GM21619 (cell line): Measurements from ENCODE around the gene C20orf202.
"Not testable (repeated sequence)": the region's sequence is repeated elsewhere in the genome, so short reads cannot be mapped to it uniquely, and the experiment has no call there.

ENCODE experiments used
- ATAC-seq: cut with Tn5 transposase; IDR thresholded peaks from one replicate; pipeline ENCODE4 v1.9.1; 2021; ENCODE audit not compliant: unreplicated experiment

C20orf202 gene

DNA sequence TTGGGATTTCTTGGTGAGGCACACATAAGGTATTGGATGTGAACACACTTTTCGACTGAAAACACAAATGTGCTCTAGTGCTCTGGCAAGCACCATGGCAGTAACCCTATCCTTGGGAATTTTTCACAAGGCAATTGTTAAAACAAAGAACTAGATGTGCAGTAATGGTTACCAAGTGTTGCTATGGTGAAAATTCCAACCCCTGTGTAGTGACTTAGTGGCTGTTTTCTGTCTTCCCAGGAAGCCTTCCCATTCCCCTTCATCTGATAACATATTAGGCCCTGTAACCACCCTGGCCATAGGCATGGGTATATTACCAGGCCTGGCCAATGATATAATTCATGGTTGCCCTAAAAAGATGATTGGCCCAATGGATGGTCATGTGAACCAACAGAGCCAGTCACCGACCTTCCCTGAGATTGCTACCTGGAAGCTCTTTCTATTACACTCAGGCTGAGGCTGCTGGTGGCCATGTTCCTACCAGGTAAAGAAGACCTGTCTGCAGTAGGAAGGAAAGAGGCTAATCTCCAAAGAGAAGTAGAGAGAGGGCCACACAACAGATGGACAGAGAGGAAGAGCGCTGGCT is 4.1 kb downstream of the C20orf202 start:
- no peak for ATAC-seq

DNA sequence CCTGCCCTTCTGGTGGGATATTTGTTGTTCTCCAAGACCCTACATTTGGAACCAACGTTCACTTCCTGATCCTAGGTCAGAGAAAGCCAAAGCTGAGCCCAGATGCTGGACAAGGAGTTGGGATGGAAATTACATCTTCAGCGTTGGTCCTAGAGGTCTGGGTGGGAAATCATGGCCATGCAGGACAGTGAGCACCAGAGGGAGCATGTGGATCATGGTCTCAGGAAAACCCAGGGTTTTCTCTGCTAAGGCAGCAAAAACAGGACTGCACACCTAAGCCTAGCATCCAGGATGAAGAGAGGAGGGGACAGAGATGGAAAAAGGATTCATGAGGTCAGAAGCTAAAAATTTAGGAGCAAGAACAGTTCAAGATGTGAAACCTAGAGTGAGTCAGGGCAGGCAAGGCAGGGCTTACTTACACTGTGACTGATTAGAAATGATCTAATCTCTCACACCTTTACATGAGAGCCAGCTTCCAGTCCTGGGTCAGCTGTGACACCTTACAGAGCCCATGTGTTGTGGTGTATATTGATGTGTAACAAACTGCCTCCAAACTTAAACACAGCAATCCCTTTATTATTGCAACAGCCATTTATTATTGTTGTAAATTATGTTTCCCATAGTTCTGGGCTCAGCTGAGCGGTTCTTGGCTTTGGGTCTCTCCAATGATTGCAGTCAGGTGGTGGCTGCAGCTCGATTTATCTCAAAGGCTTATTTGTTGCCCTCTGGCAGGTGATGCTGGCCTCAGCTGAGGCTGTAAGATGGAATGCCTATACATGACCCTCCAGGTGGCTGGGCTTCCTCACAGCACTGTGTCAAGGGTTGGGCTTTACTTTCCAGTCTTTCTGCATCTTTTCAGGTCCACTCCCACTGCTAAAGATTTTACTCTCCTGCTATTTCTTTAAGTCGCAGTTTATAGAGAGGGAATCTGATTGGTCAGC is 6.5 kb downstream of the C20orf202 start:
- no peak for ATAC-seq

DNA sequence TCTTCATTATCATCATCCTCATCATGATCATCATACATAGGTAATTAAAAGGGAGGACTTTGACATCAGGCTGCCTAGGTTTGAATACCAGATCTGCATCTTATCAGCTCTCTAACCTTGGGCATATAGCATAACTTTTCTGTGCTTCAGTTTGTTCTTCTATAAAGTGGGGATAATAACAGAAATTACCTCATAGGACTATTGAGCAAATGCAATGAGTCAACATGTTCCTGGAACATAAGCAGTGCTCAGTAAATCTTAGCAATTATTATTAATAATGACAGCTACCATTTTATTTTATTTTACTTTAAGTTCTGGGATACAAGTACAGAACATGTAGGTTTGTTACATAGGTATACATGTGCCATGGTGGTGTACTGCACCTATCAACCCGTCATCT is 7.2 kb downstream of the C20orf202 start:
- ATAC-seq = no peak

DNA sequence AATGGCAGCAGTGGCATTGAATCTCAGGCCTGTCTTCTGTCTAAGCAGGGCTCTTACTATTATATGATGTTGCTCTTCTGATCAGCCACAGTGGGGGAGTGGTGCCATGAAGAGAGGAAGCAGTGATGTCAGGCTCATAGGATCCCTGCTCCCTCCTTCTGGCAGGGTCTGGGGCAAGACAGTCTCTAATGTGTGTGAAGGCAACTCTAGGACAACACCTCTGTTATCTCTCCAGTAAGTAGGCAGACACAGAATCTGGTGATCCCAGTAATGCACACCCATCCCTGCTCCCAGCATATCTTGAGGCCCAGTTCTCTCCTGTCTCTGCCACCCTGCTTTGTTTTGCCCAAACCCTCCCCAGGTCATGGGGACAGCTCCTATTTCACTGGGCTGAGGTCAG is 8.8 kb downstream of the C20orf202 start:
- no peak for ATAC-seq

DNA sequence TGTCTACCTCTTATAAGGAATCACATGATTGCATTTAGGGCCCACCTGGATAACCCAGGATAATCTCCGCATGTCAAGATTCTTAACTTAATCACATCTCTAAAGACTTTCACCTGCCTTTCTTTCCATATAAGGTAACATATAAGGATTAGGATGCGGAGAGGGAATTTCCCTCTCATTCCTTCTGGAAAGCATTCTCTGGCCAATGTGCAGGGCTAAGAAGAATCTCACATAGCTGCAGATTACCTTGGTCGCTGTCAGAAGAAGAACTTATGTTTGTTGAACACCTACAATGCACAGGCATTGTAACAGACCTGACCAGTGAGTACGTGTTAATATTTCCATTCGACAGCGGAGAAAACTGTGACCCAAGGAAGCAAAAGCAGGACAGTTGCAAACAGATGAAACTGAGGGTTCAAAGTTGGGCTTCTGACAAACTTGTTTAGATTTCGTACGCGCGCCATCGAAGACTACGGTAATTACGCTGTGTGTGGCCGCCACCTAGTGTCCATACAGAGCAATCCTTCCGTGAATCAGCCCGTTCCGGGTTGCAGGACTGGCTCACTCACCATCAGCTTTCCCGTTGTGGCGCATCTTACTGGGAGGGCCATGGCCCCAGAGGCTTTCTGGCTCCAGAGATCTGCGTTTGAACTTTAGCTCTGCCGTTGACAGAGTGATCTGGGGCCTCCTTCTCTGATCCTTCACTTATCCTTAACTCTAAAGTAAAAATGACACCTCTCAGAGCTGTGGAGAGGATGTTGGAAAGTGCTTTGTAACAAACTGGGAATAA is 9.5 kb downstream of the C20orf202 start:
- ATAC-seq = no peak

DNA sequence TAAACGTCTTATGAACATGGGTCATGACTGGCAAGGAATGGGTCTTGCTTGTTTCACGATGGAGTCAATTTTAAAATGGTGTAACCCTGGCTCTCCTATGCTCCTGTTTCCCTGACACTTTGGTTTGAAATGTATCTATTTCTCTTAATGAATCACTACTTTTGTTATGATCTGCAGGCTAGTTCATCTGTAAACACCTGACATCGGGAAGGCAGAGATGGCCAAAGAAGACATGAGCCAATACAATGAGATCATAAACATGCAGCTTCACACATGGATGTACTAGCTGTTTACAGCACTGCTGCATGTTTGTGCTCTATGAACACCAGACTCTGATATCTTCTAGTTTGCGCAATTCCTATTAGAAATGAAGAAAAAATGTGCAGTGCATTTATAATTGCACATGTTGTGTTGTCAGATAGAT is 11.6 kb downstream of the C20orf202 start:
- ATAC-seq = no peak

DNA sequence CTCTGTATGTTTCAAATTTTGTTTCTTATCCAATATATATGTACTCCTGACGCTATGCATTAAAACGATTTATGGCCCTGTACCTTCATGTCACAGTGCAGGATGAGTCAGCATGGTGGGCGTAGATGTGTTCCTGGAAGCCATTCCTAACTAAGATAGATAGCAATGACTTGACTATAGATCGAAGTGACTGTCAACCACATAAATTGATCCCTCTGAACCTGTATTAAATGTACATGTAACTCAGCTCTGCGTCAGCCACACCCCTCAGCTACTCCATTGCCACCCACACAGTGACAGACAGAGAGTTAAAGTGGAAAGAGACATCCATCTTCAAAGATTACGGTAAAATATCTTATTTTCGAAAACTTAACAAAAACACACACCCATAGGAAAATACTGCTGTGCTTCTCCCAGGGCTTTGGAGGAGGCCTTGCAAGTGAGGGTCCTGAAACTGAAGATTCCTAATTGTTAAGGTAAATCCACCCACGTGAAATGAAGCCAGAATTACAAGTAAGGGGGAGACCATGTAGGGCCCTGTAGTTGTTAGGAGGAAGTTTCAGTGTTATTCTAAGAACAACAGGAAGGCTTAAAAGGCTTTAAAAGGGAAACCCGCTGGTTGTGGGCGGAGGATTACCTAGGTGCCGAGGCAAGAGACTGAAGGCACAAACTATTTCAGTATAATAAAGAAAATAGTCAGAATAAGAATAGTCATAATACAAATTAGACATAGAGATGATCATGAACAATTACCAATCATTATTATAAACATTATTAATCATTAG is 12.3 kb downstream of the C20orf202 start:
- no peak for ATAC-seq

DNA sequence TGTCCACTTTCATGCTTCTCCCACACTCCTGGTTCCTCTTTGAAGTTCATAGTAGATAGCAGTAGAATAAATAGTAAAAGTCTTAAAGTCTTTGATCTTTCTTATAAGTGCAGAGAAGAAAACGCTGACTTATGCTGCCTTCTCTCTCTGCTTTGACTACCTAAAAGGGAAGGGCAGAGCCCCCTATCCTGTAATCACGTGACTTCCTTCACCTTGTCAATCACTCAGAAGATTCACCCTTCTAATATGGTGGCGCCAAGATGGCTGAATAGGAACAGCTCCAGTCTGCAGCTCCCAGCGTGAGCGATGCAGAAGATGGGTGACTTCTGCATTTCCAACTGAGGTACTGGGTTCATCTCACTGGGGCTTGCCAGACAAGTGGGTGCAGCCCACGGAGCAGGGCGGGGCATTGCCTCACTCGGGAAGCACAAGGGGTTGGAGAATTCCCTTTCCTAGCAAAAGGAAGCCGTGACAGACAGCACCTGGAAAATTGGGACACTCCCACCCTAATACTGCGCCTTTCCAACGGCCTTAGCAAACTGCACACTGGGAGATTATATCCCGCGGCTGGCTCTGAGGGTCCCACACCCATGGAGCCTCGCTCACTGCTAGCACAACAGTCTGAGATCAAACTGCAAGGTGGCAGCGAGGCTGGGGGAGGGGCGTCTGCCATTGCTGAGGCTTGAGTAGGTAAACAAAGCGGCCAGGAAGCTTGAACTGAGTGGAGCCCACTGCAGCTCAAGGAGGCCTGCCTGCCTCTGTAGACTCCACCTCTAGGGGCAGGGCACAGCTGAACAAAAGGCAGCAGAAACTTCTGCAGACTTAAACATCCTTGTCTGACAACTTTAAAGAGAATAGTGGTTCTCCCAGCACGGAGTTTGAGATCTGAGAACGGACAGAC is 13.5 kb downstream of the C20orf202 start:
- not testable (repeated sequence) for ATAC-seq

DNA sequence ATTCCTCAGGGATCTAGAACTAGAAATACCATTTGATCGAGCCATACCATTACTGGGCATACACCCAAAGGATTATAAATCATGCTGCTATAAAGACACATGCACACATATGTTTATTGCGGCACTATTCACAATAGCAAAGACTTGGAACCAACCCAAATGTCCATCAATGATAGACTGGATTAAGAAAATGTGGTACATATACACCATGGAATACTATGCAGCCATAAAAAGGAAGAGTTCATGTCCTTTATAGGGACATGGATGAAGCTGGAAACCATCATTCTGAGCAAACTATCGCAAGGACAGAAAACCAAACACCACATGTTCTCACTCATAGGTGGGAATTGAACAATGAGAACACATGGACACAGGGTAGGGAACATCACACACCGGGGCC is 19.5 kb downstream of the C20orf202 start:
- not testable (repeated sequence) for ATAC-seq

DNA sequence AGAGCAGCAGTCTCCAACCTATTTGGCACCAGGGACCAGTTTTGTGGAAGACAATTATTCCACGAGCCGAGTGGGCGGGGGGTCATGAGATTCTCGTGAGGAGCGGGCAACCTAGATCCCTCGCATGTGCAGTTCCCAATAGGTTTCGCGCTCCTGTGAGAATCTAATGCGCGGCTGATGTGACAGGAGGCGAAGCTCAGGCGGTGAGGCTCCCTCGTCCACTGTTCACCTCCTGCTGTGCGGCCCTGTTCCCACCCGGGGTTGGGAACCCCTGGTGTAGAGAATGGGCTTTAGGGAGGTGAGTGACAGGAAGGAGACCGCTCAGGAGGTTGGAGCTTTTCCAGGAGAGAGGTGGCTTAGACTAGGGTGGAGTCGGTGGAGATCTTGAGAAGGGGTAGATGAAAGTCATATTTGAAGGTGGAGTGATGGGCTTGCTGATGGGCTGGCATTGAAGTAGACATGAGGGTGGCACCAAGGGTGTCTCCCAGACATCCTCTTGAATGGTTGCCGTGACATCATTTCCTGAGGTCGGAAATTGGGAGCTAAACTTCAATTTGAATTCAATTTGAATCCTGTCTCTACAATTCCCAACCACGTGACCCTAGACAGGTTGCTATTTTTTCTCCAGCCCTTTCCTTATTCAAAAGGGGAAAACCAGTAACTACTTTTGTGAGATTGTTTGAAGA is 21.1 kb downstream of the C20orf202 start:
- ATAC-seq = no peak

DNA sequence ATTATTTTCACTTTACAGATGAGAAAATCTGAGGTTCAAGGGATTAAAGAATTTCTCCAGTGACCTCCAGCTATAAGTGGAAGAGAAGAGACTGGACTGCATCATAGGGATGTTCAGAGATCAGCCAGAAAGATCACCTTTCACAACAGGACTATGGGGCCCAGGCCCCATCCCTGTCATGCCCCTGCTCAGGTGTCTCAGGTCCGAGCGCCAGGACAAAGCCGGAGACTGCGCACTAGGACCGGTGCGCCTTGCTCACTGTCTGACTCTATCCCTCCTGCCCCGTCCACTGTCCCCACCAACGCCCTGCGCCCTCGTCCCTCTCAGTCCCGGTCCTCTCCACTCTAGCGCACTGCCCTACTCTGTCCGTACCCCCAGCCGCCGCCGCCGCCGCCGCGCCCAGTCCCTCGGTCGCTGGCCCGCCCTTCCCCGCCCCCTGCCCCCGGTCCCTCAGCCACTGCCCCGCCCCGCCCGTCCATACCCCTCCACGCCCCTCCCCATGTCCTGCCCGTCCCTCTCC is 22.1 kb downstream of the C20orf202 start:
- ATAC-seq = no peak

DNA sequence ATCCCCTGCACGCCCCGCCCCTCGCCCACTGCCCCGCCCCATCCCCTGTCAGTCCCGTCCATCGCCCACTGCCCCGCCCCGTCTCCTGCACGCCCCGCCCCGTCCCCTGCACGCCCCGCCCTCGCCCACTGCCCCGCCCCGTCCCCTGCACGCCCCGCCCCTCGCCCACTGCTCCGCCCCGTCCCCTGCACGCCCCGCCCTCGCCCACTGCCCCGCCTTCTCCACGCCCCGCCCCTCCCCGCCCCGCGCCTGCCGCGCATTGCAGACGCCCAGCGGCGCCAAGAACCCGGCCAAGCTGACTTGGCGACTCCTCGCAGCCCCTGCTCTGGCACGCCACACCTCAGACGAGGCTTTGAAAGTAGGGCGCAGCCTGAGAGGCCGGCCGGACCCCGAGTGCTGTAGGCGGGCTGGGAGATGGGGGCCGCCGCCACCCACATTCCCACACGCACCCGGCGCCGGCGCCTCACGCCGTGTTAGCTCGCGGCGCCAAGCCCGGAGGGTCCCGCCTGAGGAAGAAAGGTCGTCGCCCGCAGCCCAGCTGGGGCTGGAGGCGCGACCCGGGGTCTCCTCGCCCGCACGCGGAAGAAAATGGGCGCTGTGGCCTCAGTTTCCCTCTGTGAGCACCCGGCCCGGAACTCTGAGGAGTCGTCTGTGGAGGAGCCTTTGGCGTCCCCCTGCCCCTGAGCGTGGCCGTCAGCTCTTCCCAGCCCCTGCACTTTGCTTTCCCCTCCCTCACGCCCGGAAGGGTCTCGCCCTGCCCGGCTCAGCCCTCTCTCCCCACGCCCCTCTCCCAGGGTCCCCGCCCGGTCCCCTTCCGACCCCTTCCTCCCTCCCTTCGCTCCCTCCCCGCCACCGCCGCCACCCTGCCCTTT is 22.8 kb downstream of the C20orf202 start, which contains the start of gene RAD21L1:
Gene RAD21L1, plus strand, starts transcription at position 262 of the 872 bp plus-strand sequence. CDS start 2,410 bp downstream, outside the sequence.
- no peak for ATAC-seq

DNA sequence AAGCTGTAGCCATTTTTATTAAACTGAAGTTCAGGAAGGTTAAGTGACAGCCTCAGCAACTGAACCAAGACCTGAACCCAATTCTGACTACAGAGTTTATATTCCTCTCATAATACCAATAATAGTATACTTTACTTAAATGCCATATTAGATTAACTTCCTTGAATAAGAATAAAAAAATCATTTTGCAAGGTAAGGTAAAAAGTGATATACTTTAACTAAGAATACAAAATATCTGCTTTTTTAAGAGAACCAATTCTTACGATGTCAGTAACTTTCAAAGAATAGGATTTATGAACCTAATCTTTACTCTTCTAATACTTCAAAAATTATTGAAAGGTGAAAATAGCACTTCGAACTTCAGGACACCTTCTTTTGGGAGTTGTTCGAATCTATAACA is 26.3 kb downstream of the C20orf202 start:
- ATAC-seq = no peak

DNA sequence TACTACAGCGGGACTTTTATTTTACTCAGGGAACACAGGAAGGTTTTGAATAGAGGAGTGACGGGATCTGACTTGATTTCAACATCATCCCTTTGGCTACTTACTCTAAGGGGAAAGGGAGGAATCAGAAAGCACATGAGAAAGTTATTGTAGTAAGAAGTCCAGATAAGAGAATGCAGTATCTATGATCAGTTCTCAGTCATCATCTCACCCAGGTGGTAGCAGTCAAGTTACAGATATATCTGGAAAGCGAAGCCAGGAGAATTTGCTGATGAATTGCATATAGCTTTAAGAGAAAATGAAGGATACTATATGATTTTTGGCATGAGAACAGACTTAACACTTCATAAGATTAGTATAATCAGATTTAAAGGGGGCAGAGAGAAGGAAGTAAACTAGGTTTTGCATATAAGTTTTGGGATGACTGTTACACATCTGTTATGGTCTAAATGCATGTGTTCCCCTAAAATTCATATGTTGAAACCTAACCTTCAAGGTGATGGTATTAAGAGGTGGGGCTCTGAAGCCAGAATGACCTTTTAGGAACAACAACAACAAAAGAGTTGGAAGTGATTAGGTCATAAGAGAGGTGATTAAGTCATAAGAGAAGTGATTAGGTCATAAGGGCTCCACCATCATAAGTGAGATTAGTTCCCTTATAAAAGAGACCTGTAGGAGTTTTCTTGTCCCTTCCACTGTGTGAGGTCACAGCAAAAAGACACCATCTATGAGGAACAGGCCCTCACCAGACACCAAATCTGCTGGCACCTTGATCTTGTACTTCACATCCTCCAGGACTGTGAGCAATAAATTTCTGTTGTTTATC is 29.2 kb downstream of the C20orf202 start:
- no peak for ATAC-seq

DNA sequence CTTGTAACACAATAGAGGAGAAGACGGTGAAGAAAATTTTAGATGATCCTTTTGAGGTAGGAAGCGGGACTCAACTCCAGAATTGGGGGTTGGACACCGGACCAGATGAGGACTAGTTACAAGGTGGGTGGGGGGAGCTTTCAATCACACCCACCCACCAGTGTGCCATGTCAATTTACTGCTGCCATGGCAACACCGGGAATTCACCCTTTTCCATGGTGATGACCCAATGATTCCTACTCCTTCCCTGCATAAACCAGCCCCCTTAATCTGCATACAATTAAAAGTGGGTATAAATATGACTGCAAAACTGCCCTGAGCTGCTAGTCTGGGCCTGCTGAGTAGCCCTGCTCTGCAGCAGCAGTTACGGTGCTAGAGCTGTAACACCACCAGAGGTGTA is 37.3 kb downstream of the C20orf202 start:
- ATAC-seq = no peak

DNA sequence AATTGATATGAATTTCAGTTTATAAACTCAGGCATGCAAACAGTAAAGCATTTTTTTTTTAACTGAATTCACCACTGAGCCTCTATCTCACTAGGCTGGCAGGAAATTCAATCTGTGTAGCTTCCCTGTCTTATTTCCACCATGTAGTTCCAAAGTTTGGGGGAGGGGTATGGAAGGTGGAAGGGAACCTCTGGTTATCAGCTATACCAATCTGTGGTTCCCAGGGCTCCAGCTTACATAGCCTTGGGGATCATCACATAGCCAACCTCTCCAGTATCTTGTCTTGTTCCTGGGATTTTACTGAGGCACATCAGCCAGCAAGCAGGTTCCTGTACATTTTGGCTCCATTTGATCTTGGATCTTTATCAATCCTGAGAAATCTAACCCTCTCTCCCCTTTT is 38.2 kb downstream of the C20orf202 start:
- ATAC-seq = no peak

DNA sequence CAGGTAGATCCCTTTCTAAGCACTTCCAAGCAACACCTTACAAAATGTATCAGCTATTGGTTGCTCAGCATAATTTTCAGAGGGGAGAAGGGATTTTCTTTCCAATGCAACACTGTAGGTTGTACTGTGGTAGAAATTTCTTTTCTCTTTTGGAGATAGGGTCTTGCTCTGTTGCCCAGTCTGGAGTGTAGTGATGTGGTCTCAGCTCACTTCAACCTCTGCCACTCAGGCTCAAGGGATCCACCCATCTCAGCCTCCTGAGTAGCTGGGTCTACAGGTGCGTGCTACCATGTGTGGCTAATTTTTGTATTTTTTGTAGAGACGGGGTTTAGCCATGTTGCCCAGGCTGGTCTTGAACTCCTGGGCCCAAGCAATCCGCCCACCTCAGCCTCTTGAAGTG is 38.8 kb downstream of the C20orf202 start:
- no peak for ATAC-seq
